DMS53 treated with DMSO at 0.1 percent for 48 hours (cell line): ENCODE measurements around the gene MOV10L1.
"Not testable (repeated sequence)": the region's sequence is repeated elsewhere in the genome, so short reads cannot be mapped to it uniquely, and the experiment has no call there.

Experiments used
- DNase-seq: peaks from one replicate; lab custom pipeline; 2025; ENCODE audit not compliant: unreplicated experiment; lab: John Stamatoyannopoulos, UW

The MOV10L1 gene

GRCh38 chr22:50078246-50078645 lies 11.6 kb upstream of the MOV10L1 start:
- no peak for DNase-seq

- no peak for DNase-seq
Observed at GRCh38 chr22:50078761-50079160, 11.0 kb upstream of the MOV10L1 start.

DNA sequence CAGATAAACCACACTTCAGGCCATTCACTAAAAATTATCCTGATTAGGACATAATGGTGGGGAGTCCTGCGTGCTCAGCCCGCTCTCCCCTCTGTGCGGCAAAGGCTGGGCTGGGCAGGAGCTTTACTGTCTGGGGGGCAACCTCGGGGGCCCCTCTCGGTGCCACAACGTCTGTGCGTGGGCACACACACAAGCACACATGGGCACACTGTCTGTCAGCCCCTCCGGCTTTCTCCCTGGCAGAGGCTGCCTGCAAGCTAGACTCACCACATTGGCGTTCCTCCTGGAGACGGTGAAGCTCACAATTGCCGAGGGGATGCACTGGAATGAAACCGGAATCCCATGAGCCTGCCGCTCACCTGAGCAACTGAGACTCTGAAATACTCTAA lies 9.7 kb upstream of the MOV10L1 start:
- DNase-seq: no peak

DNA sequence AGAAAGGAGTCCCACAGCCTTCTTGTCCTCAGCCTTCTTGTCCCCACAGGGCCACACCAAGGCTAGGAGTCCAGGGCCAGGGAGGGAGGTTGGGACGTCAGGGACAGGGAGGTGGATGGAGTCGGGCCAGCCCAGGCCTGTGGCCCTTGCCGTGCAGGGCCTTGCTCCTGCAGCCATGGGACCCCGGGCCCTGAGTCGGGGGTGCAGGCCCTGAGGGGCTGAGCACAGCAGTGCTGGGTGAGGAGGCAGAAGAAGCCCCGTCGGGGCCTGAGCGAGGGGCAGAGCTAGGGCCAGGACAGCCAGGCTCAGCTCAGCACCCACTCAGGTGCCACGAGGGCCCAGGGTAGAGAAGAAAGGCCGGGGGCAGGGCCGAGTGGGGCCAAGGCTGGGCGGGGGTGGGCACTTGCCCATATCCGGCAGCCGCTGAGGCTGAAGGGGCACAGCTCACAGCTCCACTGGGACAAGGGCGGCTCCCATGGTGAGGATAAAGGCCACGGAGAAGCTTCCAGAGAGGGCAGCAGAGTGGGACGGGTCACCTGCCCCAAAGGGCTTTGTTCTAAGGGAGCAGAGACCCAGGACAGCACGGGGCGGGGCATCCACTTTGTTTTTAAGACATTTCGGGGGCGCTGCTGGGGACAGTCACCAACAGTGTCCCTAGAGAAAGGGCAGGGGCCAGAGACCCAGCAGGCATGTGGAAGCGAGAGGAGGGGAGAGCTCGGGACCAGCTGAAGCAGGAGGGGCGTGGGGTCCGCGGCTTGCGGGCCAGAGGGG lies 8.2 kb upstream of the MOV10L1 start:
- DNase-seq: no peak

DNA sequence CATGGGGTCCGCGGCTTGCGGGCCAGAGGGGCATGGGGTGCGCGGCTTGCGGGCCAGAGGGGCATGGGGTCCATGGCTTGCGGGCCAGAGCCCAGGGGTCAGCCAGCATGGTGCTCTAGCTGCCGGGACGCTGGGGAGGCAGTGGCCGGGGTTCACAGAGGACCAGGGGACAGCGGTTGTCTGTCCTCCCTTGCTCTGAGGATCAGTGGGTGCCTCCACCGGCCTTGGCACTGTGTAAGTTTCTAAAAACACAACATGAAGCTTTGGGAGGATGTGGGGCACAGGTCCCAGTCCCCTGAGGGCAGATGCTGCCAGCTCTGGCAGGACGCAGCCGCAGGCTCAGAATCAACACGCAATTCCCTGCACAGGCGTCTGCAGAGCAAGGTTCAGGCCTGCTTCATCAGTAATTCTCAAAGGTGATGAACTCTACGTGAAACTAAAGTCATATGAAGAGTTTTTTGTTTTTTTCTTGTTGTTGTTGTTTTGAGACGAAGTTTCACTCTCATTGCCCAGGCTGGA lies 7.5 kb upstream of the MOV10L1 start:
- no peak for DNase-seq

DNA sequence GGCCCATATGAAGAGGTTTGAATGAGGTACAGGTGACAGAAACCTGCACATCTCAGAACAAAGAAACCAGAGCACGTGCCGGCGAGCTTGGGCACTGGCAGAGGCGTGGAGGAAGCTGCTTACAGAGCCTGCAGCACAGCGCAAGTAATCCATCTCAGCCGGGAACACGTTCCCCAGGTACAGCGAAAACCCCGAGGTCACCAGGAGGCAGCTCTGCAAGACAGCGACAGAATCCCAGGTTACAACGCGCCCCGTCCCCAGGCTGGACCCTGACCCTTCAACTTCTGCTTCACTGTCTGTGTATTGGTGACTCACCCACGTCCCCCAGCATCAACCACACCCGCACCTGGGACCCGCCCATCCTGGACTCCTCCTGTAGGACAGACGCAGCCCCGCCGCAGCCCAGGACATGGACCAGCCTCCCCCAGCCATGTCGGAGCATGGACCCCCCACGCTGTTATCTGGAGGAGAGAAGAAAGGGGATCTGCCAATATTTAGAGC lies 6.8 kb upstream of the MOV10L1 start:
- no peak for DNase-seq

DNA sequence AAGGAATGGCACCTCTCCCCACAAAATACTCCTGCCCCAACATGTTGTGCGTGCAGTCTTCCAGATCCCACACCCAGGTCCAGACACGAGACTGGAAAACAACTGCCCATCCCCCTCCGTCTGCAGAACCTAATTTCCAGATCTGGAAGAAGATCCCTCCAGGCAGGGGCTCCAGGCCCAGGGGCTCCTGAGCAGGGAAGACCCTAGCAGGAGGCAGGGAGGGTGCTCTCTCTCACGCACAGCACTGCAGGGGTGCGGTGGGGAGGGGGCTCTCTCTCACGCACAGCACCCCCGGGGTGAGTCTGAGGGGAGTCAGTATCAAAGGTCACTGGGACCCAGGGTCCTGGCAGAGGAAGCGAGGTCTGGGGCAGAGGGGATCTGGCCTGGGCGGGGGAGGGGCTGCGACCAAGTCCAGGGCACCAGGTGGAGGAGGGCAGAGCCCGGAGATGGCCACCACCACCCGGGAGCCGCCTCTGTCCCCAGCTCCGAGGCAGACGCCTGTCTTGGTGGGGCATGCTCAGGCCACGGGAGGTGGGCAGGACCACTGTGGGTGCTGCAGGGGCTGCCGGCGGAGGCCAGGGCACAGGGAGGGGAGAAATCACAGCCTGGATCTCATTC lies 6.2 kb upstream of the MOV10L1 start:
- DNase-seq: no peak

DNA sequence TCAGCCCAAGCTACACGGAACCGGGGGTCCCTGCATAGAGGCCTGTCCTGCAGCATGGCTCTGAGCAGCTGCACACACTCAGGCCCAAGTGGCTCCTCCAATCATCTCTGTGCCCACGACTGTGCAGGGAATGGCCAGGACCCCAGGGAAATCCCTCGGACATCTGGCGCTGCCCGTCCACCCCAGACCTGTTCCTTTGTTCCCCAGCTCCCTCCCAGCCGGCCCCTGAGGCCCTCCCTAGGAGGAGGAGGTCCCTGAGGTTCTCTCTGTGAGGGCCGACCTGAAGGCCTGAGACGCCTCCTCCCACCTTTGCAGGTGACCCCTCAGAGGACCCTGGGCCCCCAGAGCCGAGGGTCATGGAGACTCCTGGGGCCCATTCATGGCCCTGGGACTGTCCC lies 5.7 kb upstream of the MOV10L1 start:
- no peak for DNase-seq

DNA sequence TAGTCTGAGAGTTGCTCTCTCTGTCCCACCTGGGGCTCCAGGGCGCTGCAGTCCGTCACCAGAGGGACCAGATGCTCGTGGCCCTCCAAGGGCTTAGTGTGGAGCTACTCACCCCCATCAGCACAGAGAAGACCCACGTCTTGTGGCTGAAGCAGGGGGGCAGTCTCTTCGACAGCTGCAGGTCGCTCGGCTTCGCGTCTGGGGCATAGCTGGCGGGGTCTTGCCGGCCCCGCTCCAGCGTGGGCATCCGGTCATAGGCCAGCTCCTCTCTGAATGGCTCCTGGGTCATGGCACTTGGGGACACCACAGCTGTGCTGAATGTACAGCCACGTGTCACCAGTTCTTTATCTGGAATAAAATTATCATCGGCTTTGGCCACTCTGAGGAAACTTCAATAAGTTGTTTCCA lies 5.2 kb upstream of the MOV10L1 start:
- no peak for DNase-seq

GRCh38 chr22:50085211-50085972 lies 4.4 kb upstream of the MOV10L1 start, which contains the start of gene MLC1:
Gene MLC1 (minus strand): TSS chr22:50085426. CDS start chr22:50084902, 524 bp downstream.
- DNase-seq: no peak

DNA sequence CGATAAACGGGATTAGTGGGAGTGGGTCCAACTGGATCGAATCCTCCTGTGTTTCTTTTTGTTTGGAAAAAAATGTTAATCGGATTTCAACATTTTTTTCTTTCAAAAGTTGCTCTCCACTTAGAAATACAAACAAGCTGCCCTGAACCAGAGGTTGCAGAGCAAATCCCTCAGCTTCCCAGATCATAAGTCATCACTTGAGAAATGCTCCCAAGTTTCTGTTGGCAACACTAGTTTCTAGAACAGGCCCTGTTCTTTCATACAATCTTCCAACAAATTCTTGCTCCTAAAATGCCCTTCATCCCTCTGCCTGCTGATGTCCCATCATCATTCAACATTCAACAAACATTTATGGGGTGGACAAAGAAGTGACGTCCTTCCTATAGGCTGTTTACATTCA lies 3.3 kb upstream of the MOV10L1 start:
- DNase-seq: no peak

DNA sequence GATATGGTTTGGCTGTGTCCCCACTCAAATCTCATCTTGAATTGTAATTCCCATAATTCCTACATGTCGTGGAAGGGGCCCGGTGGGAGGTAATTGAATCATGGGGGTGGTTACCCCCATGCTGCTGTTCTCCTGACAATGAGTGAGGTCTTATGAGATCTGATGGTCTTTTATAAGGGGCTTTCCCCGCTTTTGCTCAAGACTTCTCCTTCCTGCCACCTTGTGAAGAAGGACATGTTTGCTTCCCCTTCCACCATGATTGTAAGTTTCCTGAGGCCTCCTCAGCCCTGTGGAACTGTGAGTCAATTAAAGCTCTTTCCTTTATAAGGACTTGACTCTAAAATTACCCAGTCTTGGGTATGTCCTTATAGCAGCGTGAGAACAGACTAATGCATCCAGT lies 2.8 kb upstream of the MOV10L1 start:
- DNase-seq: not testable (repeated sequence)

DNA sequence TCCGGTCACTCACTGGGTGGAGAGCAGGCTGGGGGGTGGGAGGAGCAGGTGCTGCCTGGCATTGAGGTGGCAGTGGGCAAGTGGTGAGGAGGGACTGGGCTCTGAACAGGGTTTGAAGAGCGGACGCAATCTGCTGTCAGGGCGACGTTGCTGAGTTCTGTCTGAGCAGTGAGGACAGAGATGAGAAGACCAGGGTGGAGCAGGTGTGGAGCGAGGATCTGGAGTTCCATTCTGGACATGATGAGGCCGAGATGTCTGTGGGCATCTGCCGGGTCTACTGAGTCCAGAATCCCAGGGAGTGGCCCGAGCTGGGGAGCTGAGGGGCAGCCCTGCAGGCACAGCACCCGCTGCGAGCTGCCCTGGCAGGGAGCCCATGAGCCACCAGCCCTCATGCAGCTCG lies 2.2 kb upstream of the MOV10L1 start:
- no peak for DNase-seq

- DNase-seq: no peak
Observed at GRCh38 chr22:50088096-50088495, 1.7 kb upstream of the MOV10L1 start.

DNA sequence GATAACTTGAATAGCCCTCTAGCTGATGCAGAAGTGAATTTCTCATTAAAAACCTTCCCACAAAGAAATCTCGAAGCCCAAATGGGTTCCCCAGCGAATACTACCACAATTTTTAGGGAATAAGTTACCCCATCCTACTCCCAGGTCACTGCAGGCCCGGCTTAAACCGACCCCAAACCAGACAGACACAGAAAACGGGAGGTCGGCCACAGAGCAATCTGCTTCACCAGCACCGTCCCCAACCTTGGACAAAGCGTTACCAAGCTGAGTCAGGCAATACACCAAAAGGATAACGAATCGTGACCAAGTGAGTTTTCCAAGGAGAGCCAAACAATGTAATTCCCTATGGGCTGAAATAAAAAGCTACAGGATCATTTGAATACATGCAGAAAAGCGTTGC lies 575 bp upstream of the MOV10L1 start:
- no peak for DNase-seq

DNA sequence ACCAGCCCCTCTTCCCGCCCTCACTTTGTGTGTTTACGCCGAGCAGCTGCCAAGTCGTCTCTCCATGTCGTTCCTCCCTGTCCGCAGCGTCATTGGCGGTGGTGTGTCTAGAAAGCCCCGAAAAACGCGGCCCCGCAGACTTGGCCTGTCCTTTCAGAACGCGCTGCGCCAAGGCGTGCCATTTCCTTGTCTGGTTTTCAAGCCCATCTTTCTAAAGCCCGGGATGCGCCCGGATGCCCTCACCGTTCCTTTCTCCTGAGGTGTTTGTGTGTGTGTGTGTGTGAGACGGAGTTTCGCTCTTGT lies 557 bp downstream of the MOV10L1 start:
- DNase-seq: no peak

- no peak for DNase-seq
Observed at GRCh38 chr22:50091092-50091768, 1.4 kb downstream of the MOV10L1 start.

DNA sequence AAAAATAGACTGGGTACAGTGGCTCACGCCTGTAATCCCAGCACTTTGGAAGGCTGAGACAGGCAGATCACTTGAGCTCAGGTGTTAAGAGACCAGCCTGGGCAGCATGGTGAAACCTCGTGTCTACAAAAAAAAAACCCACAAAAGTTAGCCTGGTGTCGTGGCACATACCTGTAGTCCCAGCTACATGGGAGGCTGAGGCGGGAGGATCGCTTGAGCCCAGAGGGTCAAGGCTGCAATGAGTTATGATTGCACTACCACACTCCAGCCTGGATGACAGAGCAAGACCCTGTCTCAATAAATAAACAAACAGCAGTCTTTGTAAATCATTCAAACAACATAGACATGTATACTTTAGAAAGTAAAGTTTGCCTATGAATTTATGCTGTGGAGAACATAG lies 2.5 kb downstream of the MOV10L1 start:
- DNase-seq: no peak

DNA sequence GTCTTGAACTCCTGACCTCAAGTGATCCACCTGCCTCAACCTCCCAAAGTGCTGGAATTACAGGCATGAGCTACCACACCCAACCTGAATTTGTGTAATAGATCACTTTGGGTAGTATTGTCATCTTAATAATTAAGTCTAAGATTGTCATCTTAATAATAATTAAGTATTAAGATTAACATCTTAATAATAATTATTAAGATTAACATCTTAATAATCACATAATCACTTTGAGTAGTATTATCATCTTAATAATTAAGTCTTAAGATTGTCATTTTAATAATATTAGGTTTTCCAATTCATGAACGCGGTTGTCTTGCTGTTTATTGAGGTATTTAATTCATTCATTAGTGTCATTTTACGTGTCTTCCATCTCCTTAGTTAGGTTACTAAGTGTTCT lies 8.2 kb downstream of the MOV10L1 start:
- no peak for DNase-seq

GRCh38 chr22:50101870-50102565 lies 12.2 kb downstream of the MOV10L1 start:
- no peak for DNase-seq

- no peak for DNase-seq
Observed at GRCh38 chr22:50102946-50103345, 13.1 kb downstream of the MOV10L1 start.
